HG03175 (cell line): Measurements from ENCODE around the gene PARP15.
"Not testable (repeated sequence)": the region's sequence is repeated elsewhere in the genome, so short reads cannot be mapped to it uniquely, and the experiment has no call there.

Source experiments
- ATAC-seq: cut with Tn5 transposase; IDR thresholded peaks from one replicate; pipeline ENCODE4 v1.9.1; 2021; ENCODE audit warnings: mild to moderate bottlenecking, moderate library complexity; ENCODE audit not compliant: unreplicated experiment

Gene PARP15

DNA sequence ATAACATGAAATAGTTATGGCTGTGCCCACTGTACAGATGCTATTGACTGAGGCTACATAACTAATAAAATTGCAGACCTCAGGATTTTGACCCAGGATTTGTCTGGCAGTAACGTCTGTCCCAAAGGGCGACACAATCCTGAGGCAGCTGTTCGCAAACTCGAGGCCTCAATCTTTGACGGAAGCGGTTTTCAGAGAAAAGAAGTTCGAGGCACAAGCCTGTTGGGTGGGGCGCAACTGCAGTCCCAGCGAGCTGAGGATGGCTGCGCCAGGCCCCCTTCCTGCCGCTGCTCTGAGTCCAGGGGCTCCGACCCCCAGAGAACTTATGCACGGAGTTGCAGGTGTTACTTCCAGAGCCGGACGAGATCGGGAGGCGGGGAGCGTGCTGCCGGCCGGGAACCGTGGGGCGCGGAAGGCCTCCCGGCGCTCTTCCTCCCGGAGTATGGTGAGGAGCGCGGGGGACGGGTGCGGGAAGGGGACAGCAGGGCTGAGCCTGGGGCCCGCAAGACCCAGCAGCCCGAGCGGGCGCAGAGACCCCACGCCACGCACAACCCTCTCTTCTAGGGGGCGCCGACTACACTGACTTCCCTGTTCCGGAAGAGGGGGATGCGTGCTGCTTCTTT lies at the start of gene PARP15:
PARP15 (plus strand) TSS at position 242 of the 623 bp plus-strand sequence; CDS start at position 260, 18 bp downstream.
- ATAC-seq = no peak

- ATAC-seq = no peak
Measured at GRCh38 chr3:122530164-122530563, 47.3 kb upstream of the PARP15 start.

GRCh38 chr3:122533480-122533879 lies 44.0 kb upstream of the PARP15 start:
- no peak for ATAC-seq

GRCh38 chr3:122533931-122534334 lies 43.5 kb upstream of the PARP15 start:
- peak; percentile 99 for ATAC-seq

DNA sequence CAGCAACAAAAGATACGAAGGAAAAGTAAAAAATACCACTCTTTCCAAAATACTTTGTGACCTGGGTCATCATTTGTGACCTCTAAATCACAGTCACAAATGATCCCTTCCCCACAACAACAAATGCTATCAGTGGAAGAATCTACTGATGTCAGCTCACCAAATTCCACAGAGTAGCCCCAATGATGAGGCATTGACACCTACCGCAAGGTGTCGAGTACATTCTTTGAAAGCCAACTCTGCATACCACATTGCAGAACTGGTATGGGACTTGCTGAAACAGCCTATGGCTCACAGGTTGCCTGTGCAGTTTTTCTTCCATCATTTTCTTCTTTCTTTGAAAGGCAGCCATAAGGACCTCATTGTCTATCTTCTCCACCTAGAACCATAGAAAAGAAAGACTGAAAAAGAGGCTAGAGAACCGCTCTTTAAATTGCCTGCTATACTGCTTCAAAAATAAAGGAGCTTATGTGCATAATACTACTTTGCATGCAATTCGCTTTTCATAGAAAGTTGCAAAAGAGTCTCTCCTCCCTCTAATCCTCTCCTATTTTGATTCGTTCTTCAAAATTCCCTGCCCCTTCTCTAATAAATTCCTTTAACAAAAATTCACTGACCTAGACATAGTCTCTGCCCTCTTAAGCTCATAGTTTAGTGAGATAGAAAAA lies 41.4 kb upstream of the PARP15 start:
- ATAC-seq = no peak

DNA sequence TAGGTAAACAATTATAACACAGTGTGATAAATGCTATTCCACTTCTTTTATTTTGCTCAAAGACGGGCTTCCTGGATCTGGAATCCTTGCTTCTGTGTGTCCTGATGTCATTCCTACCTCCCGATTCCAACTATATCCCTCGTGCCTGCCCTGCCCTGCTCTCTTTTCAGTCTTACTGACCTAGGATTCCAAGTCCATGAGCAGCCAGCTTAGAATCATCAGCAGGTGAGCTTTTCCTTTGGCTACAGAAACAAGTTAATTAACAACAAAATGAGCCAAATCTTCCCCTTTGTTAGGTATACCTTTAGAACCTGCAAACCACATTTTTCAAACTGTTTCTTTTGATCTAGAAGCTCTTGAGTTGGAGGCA lies 40.8 kb upstream of the PARP15 start:
- ATAC-seq = no peak

DNA sequence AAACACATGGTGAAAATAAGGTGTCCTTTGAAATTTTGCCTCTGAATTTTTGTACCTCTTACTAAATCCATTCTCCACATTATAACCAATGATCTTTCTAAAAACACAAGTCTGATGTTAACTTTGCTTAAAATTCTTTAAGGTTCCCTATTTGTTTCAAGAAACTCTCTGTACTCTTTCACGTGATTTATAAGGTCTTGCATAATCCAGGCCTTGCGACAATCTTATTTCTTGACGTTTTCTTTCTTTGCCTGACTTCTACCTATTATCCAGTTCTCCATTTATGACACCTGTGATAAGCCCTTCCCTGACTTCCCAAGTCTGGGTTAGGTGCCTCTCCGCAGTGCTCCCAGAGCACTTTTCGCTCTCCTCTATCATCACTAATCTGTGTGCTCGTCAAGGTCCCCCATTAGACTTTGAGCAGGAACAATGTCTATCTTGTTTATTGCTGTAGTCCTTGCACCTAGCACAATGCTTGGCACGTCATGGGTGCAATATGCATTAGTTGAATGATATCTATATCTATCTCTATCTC lies 38.4 kb upstream of the PARP15 start:
- ATAC-seq = no peak

DNA sequence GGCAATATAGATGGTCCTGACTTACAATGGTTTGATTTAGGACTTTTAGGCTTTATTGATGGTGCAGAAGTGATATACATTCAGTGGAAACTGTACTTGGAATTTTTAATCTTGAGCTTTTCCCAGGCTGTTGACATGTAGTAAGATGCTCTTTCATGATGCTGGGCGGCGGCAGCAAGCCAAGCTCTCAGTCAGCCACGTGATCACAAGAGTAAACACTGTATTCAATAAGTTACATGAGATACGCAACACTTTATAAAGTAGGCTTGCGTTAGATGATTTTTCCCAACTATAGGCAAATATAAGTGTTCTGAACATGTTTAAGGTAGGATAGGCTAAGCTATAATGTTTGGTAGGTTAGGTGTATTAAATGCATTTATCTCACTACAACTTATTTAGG lies 31.3 kb upstream of the PARP15 start:
- no peak for ATAC-seq

DNA sequence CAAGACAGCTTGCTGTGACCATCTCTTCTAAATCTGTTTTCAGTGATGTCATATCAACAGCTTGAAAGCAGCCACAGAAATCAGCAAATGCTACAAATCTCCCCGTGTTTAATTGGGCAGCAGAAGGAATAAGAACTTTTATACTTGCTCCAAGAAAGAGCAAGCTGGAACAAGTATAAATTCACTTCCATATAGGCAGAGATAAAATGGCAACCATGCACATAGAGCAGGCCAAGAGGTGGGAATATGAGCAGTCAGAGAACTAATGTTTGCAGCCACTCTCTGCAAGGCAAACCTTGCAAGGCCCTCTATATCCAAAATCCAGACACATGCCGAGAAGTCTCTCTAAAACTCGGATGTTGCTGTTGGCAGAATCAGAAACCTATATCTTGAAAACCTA lies 29.4 kb upstream of the PARP15 start:
- no peak for ATAC-seq

- no peak for ATAC-seq
Measured at GRCh38 chr3:122548619-122549018, 28.8 kb upstream of the PARP15 start.

DNA sequence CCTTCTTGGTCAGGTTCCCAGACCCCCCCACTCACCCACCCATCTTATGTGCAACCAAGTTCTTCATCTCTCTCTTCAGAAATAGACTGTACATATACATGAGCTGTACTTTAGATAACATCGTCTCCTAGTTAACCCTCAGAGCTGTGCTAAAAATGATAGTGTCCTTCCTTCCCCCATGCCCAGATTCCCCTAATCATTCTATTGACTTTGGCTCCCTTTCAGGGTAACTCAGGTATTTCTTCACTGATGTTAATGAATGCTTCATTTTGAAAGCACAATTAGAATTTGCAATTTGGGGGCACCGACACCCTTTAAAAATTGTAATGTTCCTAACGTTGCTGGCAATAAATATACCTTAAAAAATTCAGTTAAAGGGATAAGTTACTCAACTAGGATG lies 24.3 kb upstream of the PARP15 start:
- ATAC-seq = no peak

DNA sequence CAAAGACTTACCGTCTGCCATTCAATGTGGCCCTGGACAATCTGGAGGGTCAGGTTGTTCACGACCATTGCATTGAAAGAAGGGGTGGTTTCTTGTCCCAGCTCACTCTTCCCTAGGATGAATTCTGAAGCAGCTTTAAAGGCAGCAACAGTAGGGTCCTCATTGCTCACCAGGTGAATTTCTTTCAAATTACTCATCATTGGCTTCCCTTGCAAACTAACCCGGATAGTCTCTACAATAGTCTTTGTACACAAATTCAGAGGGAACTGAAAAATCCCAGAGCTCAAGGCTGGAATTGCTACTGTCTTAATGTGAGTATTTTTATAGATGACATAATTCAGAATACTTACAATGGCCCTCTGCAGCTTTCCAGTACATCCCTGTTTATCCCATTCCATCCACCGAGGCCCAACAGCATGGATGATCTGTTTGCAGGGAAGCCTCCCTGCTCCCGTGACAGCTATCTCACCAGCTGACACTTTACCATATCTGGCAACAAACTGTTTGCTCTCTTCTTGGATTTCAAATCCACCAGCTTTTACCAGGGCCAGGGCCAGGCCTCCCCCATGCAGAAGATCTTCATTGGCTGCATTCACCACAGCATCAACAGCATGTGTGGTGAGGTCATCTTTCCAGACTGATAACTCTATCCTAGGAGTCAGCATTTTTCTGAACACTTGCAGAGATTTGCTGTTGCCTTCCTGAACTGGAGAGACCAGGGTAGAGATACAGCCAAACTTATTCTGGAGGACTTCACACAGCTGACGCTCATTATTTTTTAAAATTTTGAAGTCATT lies 22.0 kb upstream of the PARP15 start:
- ATAC-seq = no peak

DNA sequence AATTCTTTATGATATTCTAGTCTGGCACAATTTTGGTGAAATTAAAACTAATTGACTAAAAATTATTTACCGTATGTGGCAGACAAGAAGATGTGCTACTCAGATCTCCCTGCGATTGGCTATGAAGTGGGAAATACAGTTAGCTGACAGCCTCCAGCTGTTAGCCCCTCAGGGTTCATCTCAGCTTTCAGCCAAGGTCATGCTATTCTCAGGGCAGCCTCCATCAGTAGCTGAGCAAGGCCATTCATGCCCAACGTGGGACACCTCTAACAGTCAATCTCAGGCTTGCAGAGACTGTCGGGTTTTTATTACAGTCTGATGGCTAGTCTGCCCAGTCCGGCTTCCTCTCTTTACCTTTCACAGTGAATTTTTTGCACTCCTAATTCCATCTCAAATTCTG lies 20.1 kb upstream of the PARP15 start:
- ATAC-seq = no peak

DNA sequence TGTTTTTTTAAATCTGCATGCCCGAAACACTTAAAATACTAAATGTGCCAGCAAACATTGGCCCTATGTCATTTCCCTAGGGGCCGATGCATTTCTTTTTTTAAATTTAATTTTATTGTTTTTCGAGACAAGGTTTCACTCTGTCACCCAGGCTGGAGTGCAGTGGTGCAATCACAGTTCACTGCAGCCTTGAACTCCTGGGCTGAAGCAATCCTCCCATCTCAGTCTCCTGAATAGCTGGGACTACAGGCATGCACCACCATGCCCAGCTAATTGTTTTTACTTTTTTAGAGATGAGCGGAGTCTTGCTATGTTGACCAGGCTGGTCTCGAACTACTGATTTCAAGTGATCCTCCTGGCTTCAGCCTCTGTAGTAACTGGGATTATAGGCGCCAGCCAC lies 18.8 kb upstream of the PARP15 start:
- ATAC-seq = no peak

DNA sequence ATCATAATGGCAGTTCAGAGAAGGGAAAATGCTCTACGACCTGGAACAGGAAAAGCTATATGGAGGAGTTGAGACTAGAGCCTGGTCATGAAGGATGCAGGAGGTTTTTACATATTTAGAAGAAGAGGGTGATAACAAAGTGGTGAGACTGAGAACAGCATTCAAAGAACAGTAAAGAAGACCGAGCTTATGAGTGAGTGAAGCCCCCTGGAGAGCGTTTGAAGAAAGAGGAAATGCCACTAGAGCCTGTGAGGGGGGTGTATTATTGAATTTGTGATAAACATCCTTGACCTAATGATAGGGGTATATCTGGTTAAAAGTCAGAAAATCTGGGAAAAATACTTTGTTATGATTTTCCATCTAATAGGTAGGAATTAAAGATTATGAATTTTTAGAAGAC lies 17.5 kb upstream of the PARP15 start:
- no peak for ATAC-seq

- ATAC-seq = no peak
Measured at GRCh38 chr3:122560680-122561079, 16.8 kb upstream of the PARP15 start.

GRCh38 chr3:122562923-122563716 lies 14.3 kb upstream of the PARP15 start:
- no peak for ATAC-seq

DNA sequence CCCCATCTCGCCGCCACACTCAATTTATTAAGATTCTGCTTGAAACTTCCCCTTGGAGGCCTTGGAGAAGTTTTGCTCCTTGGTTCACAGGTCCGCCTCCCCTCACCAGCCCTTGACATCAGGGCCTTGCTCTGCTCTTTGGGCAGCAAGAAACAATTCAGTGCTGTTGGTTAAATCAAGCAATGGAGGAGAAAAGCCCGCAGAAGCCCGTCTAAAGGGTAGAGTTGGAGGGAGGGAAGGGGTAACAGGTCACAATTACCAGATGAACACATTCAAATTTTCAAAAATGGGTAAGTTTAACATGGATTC lies 13.8 kb upstream of the PARP15 start:
- no peak for ATAC-seq

DNA sequence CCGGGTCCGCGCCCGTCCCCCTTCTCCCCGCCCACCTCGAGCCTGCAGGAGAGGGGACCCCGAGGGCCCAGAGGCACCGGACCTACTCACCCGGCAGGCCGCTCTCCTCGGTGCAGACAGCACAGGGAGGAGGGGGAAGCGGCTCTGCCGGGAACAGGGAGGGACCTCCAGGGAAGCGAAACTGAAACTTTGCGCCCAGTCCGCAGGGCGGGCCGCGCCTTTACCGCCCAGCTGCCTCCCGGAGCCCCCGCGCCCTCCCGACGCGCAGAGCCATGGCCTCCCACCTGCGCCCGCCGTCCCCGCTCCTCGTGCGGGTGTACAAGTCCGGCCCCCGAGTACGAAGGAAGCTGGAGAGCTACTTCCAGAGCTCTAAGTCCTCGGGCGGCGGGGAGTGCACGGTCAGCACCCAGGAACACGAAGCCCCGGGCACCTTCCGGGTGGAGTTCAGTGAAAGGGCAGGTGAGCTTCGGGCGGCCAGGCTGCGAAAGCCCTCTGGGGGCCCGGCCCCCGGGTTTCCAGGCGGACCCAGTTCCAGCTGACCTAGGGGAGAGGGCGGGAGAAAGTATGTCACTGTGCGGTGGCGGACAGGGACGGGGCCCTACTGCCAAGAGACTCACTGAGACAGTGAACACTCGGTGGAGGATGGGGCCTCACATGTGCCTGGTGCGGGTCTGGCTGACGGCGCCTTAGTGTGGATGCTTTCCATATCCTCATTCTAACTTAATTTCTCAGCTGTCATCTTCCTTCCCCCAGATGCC lies 13.1 kb upstream of the PARP15 start, which contains the start of the genes DTX3L and PARP9:
DTX3L (plus strand) TSS at position 184 of the 758 bp plus-strand sequence; CDS start at position 273, 89 bp downstream.
PARP9 (minus strand) TSS at position 146 of the 758 bp plus-strand sequence. CDS start 4,680 bp downstream, outside the sequence.
- peak; percentile 78 for ATAC-seq

DNA sequence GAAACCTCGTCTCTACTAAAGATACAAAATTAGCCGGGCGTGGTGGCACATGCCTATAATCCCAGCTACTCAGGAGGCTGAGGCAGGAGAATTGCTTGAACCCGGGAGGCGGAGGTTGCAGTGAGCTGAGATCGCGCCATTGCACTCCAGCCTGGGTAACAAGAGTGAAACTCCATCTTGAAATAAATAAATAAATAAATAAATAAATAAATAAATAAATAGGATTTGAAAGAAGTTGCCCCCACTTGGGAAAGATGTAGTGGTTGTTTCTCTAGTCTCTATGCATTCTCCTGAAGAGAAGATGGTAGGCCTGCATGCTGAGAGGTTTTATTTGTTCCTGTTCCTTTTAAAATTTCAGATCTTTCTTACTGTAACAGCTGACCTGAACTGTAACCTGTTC lies 9.3 kb upstream of the PARP15 start:
- not testable (repeated sequence) for ATAC-seq
